HFFc6 (cell line): ENCODE data around the gene GPR35. TPM values are rescaled to one million over a fixed set of nuclear protein-coding genes. Genes with fewer than 3 reads are reported as not detected.
A peak's percentile ranks its signal among the peaks of the same experiment; 100 is the strongest.

ENCODE experiments used
- DNase-seq: peaks from one replicate; pipeline ENCODE4 v3.0.0-alpha.2; 2018
- H3K27ac Mint-ChIP-seq: 2 replicates; pipeline ENCODE4 v1.8.0; 2020; ENCODE audit warnings: mild to moderate bottlenecking, mixed read lengths
- H3K27me3 Mint-ChIP-seq: 2 replicates; pipeline ENCODE4 v1.8.0; 2021; ENCODE audit warnings: mild to moderate bottlenecking, moderate library complexity, mixed read lengths; ENCODE audit not compliant: insufficient read depth
- H3K36me3 Mint-ChIP-seq: 2 replicates; pipeline ENCODE4 v1.8.0; 2021; ENCODE audit warnings: low read depth, mixed read lengths
- H3K4me1 Mint-ChIP-seq: 2 replicates; pipeline ENCODE4 v1.8.0; 2020; ENCODE audit warnings: low read depth, mixed read lengths
- H3K4me3 Mint-ChIP-seq: 2 replicates; pipeline ENCODE4 v1.8.0; 2020; ENCODE audit warnings: mild to moderate bottlenecking, moderate library complexity, mixed read lengths
- H3K9me3 Mint-ChIP-seq: 2 replicates; pipeline ENCODE4 v1.8.0; 2020; ENCODE audit warnings: mild to moderate bottlenecking, mixed read lengths
- CTCF ChIP-seq: fragments of 200-600 bp; sonication (generic); IDR thresholded peaks from 2 replicates; pipeline ENCODE4 v1.5.0; 2021; ENCODE audit warnings: antibody characterized with exemption, mild to moderate bottlenecking
- total RNA-seq, 6 experiments: library from RNA; stranded (reverse); fragmentation: NEBNext Ultra II Directional; extraction: Animal tissue kit (Norgen Biotek cat#: 25700); gene quantifications; 2 replicates in 1 of 6; 3 replicates in 5 of 6; pipeline ENCODE4 v1.2.3, GENCODE V29; 2021

GPR35 gene
- total RNA-seq, 6 experiments from 2014 or later = 0.11 to 0.28 (median 0.14) TPM; not detected in 3

- Mint-ChIP-seq H3K4me3 (no peak overlapping the region), H3K9me3 (0 out of 2 replicates have a peak, but pooled peaks cover 4% of the 10 kb centered on the region)
- no peak for TF ChIP-seq CTCF
Observed at GRCh38 chr2:240578110-240578450, 47.2 kb upstream of the GPR35 start.

GRCh38 chr2:240578488-240578887 lies 46.8 kb upstream of the GPR35 start:
- H3K36me3 Mint-ChIP-seq = peaks cover 23% of the 10 kb centered on the region
- DNase-seq = no peak
- no peak overlapping the region for H3K4me3 Mint-ChIP-seq
- no peak for TF ChIP-seq CTCF
- peak overlapping the region; percentile 61; the same call in 1 of the 2 replicates for H3K27ac Mint-ChIP-seq
- 0 out of 2 replicates have a peak, but pooled peaks cover 4% of the 10 kb centered on the region for H3K9me3 Mint-ChIP-seq
- H3K27me3 Mint-ChIP-seq = peaks cover 3% of the 10 kb centered on the region
- peaks cover 40% of the 10 kb centered on the region for H3K4me1 Mint-ChIP-seq

More at GRCh38 chr2:240578110-240578450, 47.2 kb upstream of the GPR35 start:
- H3K36me3 Mint-ChIP-seq = peaks cover 23% of the 10 kb centered on the region
- peaks cover 3% of the 10 kb centered on the region for H3K27me3 Mint-ChIP-seq
- H3K27ac Mint-ChIP-seq = no peak overlapping the region
- peaks cover 36% of the 10 kb centered on the region for H3K4me1 Mint-ChIP-seq
- no peak for DNase-seq

- peaks cover 3% of the 10 kb centered on the region for H3K27me3 Mint-ChIP-seq
- H3K9me3 Mint-ChIP-seq = 0 out of 2 replicates have a peak, but pooled peaks cover 4% of the 10 kb centered on the region
- peaks cover 43% of the 10 kb centered on the region for H3K4me1 Mint-ChIP-seq
- 0 out of 2 replicates have a peak overlapping the region, but pooled peaks have one; percentile 46 for H3K4me3 Mint-ChIP-seq
- no peak for TF ChIP-seq CTCF
- peak overlapping the region; percentile 87; the same call in 1 of the 2 replicates for H3K27ac Mint-ChIP-seq
- peaks cover 23% of the 10 kb centered on the region for H3K36me3 Mint-ChIP-seq
- no peak for DNase-seq
Observed at GRCh38 chr2:240579071-240579762, 46.1 kb upstream of the GPR35 start.

- H3K27ac Mint-ChIP-seq = peak overlapping the region; percentile 87
- H3K4me3 Mint-ChIP-seq = peak overlapping the region; percentile 46
- TF ChIP-seq CTCF = peak; percentile 44; the same call in 1 of the 2 replicates
- DNase-seq = peak; percentile 90
- H3K36me3 Mint-ChIP-seq = peaks cover 23% of the 10 kb centered on the region
- 0 out of 2 replicates have a peak, but pooled peaks cover 4% of the 10 kb centered on the region for H3K9me3 Mint-ChIP-seq
- H3K27me3 Mint-ChIP-seq = peaks cover 3% of the 10 kb centered on the region
- H3K4me1 Mint-ChIP-seq = peaks cover 51% of the 10 kb centered on the region
Observed at GRCh38 chr2:240579771-240580614, 45.3 kb upstream of the GPR35 start.

GRCh38 chr2:240581811-240582210 lies 43.5 kb upstream of the GPR35 start:
- peaks cover 5% of the 10 kb centered on the region; the same call in 1 of the 2 replicates for H3K27me3 Mint-ChIP-seq
- H3K9me3 Mint-ChIP-seq = 0 out of 2 replicates have a peak, but pooled peaks cover 4% of the 10 kb centered on the region
- no peak for TF ChIP-seq CTCF
- peaks cover 52% of the 10 kb centered on the region for H3K4me1 Mint-ChIP-seq
- H3K36me3 Mint-ChIP-seq = peaks cover 23% of the 10 kb centered on the region
- H3K4me3 Mint-ChIP-seq = peak overlapping the region; percentile 18; the same call in 1 of the 2 replicates
- no peak overlapping the region; the same call in 1 of the 2 replicates for H3K27ac Mint-ChIP-seq
- peak; percentile 23 for DNase-seq
